Suprapubic skin (tissue), 4 donors: Measurements from ENCODE around the gene LY6G5C.

Source experiments
- EP300 ChIP-seq: sonication (generic); formaldehyde crosslinking; IDR thresholded peaks from one replicate; pipeline ENCODE4 v1.6.1; 2017; ENCODE audit warnings: antibody characterized with exemption
- POLR2AphosphoS5 ChIP-seq, 3 donors: sonication (generic); formaldehyde crosslinking; IDR thresholded peaks; one replicate each; pipeline ENCODE4 v1.6.1; 2017; ENCODE audit warnings: antibody characterized with exemption in 3 of 3
- TF ChIP-seq, protein P1 (sequence below), 2 donors: fragments of 200-600 bp in 1 of 2; fragments of 450-650 bp in 1 of 2; sonication (generic) in 1 of 2; IDR thresholded peaks; one replicate each; pipeline ENCODE4 v1.5.1; 2016 to 2019; ENCODE audit warnings: antibody characterized with exemption in 2 of 2, mild to moderate bottlenecking in 1 of 2, moderate library complexity in 1 of 2

DNA sequence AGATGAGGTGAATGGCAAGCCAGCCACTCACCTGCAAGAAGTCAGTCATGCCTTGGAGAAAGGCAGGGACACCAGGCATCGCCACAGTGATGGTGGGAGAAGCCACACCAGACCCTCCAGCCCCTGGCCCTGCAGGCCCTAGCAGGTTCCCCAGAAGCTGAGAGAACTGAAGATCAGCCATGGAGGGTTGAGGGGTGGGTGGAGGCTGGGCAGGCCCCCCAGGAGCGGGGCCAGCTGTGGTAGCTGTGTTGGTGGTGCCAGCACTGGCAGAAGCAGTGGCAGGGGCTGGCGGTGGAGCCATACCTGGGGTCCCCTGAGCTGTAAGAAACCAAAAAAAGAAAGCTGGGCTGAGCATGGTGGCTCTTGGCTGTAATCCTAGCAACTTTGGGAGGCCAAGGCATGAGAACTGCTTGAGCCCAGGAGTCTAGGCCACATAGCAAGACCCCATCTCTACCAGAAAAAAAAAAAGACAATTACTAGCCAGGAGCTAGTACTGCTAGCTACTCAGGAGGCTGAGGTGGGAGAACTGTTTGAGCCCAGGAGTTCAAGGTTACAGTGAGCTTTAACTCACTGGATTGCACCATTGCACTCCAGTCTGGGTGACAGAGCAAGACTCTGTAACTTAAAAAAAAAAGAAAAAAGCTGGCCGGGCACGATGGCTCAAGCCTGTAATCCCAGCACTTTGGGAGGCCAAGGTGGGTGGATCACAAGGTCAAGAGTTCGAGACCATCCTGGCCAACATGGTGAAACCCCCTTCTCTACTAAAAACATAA is 37.9 kb downstream of the LY6G5C start:
- TF ChIP-seq, protein P1, sequence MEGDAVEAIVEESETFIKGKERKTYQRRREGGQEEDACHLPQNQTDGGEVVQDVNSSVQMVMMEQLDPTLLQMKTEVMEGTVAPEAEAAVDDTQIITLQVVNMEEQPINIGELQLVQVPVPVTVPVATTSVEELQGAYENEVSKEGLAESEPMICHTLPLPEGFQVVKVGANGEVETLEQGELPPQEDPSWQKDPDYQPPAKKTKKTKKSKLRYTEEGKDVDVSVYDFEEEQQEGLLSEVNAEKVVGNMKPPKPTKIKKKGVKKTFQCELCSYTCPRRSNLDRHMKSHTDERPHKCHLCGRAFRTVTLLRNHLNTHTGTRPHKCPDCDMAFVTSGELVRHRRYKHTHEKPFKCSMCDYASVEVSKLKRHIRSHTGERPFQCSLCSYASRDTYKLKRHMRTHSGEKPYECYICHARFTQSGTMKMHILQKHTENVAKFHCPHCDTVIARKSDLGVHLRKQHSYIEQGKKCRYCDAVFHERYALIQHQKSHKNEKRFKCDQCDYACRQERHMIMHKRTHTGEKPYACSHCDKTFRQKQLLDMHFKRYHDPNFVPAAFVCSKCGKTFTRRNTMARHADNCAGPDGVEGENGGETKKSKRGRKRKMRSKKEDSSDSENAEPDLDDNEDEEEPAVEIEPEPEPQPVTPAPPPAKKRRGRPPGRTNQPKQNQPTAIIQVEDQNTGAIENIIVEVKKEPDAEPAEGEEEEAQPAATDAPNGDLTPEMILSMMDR (IDR thresholded peaks at IDR 0.05), result no peak
- TF ChIP-seq POLR2AphosphoS5 (IDR thresholded peaks at IDR 0.05) (no peak), EP300 (no peak)
